Heart left ventricle (tissue), 16 donors: ENCODE measurements around the gene PRR7. TPM values are rescaled to one million over a fixed set of nuclear protein-coding genes. Genes with fewer than 3 reads are reported as not detected.
A peak's percentile ranks its signal among the peaks of the same experiment; 100 is the strongest.

Source experiments
- ATAC-seq, 4 donors: fragments of 200-7000 bp; cut with Tn5 transposase; one replicate each; pipeline ENCODE4 v1.9.1; 2020 to 2022; ENCODE audit warnings: moderate library complexity in 4 of 4, mild to moderate bottlenecking in 3 of 4, moderate number of reproducible peaks in 1 of 4
- DNase-seq, 5 donors: peaks; one replicate each; pipeline ENCODE4 v3.0.0-alpha.2; 2020
- H3K27ac ChIP-seq, 12 donors: fragments of 200-600 bp; sonication (generic) in 4 of 12; one replicate each; pipeline versions ENCODE4 v1.5.0 to v1.8.0; 2016 to 2022; ENCODE audit warnings: mild to moderate bottlenecking in 2 of 12
- H3K27me3 ChIP-seq, 9 donors: fragments of 200-600 bp; sonication (generic) in 2 of 9; one replicate each; pipeline versions ENCODE4 v1.5.1 to v1.8.0; 2016 to 2022; ENCODE audit warnings: mild to moderate bottlenecking in 3 of 9
- H3K36me3 ChIP-seq, 9 donors: fragments of 200-600 bp; sonication (generic) in 2 of 9; one replicate each; pipeline versions ENCODE4 v1.5.0 to v1.8.0; 2018 to 2022; ENCODE audit warnings: mild to moderate bottlenecking in 2 of 9
- H3K4me1 ChIP-seq, 12 donors: fragments of 200-600 bp; sonication (generic) in 4 of 12; one replicate each; pipeline versions ENCODE4 v1.5.0 to v1.8.0; 2016 to 2022; ENCODE audit warnings: mild to moderate bottlenecking in 3 of 12
- H3K4me3 ChIP-seq, 12 donors: fragments of 200-600 bp; sonication (generic) in 4 of 12; one replicate each; pipeline versions ENCODE4 v1.5.0 to v1.8.0; 2017 to 2022; ENCODE audit warnings: mild to moderate bottlenecking in 9 of 12, moderate library complexity in 4 of 12
- H3K9me3 ChIP-seq, 12 donors: fragments of 200-600 bp; sonication (generic) in 4 of 12; one replicate each; pipeline versions ENCODE4 v1.5.0 to v1.8.0; 2016 to 2022; ENCODE audit warnings: mild to moderate bottlenecking in 1 of 12
- CTCF ChIP-seq, 12 donors: fragments of 200-600 bp; sonication (generic) in 4 of 12; IDR thresholded peaks; one replicate each; pipeline versions ENCODE4 v1.5.0 to v1.8.0; 2018 to 2022; ENCODE audit warnings: antibody characterized with exemption in 12 of 12, mild to moderate bottlenecking in 5 of 12
- POLR2A ChIP-seq, 2 donors: fragments of 450-650 bp; IDR thresholded peaks; one replicate each; pipeline ENCODE4 v1.6.1; 2017; ENCODE audit warnings: antibody characterized with exemption in 2 of 2, mild to moderate bottlenecking in 2 of 2, moderate library complexity in 2 of 2
- WGBS, 4 donors: extraction: QIAGEN DNeasy Blood & Tissue Kit in 2 of 4; methylation state at CpG; one replicate each; pipeline versions ENCODE4 v1.1.5 to v1.1.7; 2013 to 2018; 5-methylcytosine and 5-hydroxymethylcytosine counted together
- intact Hi-C, 10 donors: fragments of 100-400 bp; cut with DNase I; formaldehyde crosslinking; loops; one replicate each; pipeline versions ENCODE4 v1.11.1 to v1.14.2; 2022
- polyA plus RNA-seq, 2 donors: library from polyadenylated mRNA; stranded (reverse); fragments of 200-250 nt; gene quantifications; one replicate each; pipeline ENCODE4 v1.2.3, GENCODE V29; 2013
- total RNA-seq, 9 donors: library from RNA; depleted of rRNA in 2 of 9; stranded (reverse); fragments of >200 nt in 2 of 9; fragmentation: NEBNext Ultra II Directional in 3 of 9; extraction: Animal tissue kit (Norgen Biotek cat#: 25700) in 3 of 9; gene quantifications; one replicate each; pipeline versions ENCODE4 v1.1.0 to v1.2.4, GENCODE V29; 2016 to 2023
- donor health status: ischemic (EF 13 %, LVEDD 7.1; RV severe dilation, severe dysfunction).
- donor health status: healthy with polysubstance abuse.
- donor health status: DM: no; HTN: yes; CAD: no.
- donor health status: DM: no; HTN: no; CAD: no.
- donor health status: ischemic (EF 25% LVEDD 6.9; RV normal size, moderate dysfunction).
- donor health status: ischemic (EF 25% LVEDD 5.7; RV mildly dilated, moderate dysfunction).
- donor health status: healthy.
- donor health status: DM: yes; HTN: yes; CAD: no.
- donor health status: ischemic (EF 35%, LVEDD 5.7; RV mildly dilated, moderate dysfunction).
- donor health status: nonischemic (EF 11% LVEDD 7.7; RV severe dilation, severe dysfunction).
- donor health status: DM: yes; HTN: yes; CAD: no.
- donor health status: PGD.
- donor health status: ischemic (EF 29% LVEDD 5.4; RV normal size, mild dysfunction).
- donor health status: nonischemic (EF 23%, LVEDD 6.1; RV moderate dilation, normal function).

PRR7 gene
- total and polyA plus RNA-seq, 11 donors: 0.82 to 5.0 (median 1.5) TPM

- 32 to 35% (median 35%) methylated on average over 12 of the region's 12 CpGs for WGBS, 4 donors
- peak in 1 of 4 donors; percentile 1 for ATAC-seq
- peak overlapping the region in 6 of 12 donors; percentile 17 to 76 (median 56) for H3K27ac ChIP-seq
- peaks cover 0 to 52% (median 25%) of the 10 kb centered on the region in 12 donors for H3K4me1 ChIP-seq
- peaks cover 0 to 12% (median 0%) of the 10 kb centered on the region in 9 donors for H3K27me3 ChIP-seq
- peak in 3 of 12 donors; percentile 23 to 40 (median 35) for TF ChIP-seq CTCF (IDR thresholded peaks at IDR 0.05)
- TF ChIP-seq POLR2A (IDR thresholded peaks at IDR 0.05): no peak
- DNase-seq: peak in 1 of 5 donors; percentile 63
- intact Hi-C loops: loop anchor here in 8 of 10 donors (1.0 to 10.0 kb wide), 4 partner anchors 41 to 142 kb away; partner anchors contain the start of genes MXD3 (in 5 of the 8) and PDLIM7 (in 3 of the 8)
- H3K9me3 ChIP-seq: no peaks in the 10 kb centered on the region
- H3K4me3 ChIP-seq: peak overlapping the region in 7 of 12 donors; percentile 56 to 71 (median 66)
- peaks cover 0 to 25% (median 11%) of the 10 kb centered on the region in 9 donors for H3K36me3 ChIP-seq
These were observed 10.0 kb downstream of the PRR7 start for GRCh38 chr5:177456591-177456964.

GRCh38 chr5:177456976-177457851, 10.6 kb downstream of the PRR7 start:
- 76 to 82% (median 79%) methylated on average over 18 to 24 of the region's 24 CpGs for WGBS, 4 donors
- H3K9me3 ChIP-seq: no peaks in the 10 kb centered on the region
- intact Hi-C loops: loop anchor here in 8 of 10 donors (1.0 to 10.0 kb wide), 4 partner anchors 40 to 142 kb away; partner anchors contain the start of genes MXD3 (in 5 of the 8) and PDLIM7 (in 3 of the 8)
- H3K4me3 ChIP-seq: no peak overlapping the region
- H3K4me1 ChIP-seq: peaks cover 0 to 57% (median 30%) of the 10 kb centered on the region in 12 donors
- peak; percentile 9 to 49 (median 47) for ATAC-seq
- peaks cover 0 to 25% (median 11%) of the 10 kb centered on the region in 9 donors for H3K36me3 ChIP-seq
- peak in 4 of 5 donors; percentile 78 to 89 (median 86) for DNase-seq
- H3K27ac ChIP-seq: peak overlapping the region in 5 of 12 donors; percentile 17 to 70 (median 44)
- TF ChIP-seq CTCF (IDR thresholded peaks at IDR 0.05): peak in 11 of 12 donors; percentile 37 to 65 (median 50)
- no peak for TF ChIP-seq POLR2A (IDR thresholded peaks at IDR 0.05)
- H3K27me3 ChIP-seq: peaks cover 0 to 9% (median 0%) of the 10 kb centered on the region in 9 donors

DNA sequence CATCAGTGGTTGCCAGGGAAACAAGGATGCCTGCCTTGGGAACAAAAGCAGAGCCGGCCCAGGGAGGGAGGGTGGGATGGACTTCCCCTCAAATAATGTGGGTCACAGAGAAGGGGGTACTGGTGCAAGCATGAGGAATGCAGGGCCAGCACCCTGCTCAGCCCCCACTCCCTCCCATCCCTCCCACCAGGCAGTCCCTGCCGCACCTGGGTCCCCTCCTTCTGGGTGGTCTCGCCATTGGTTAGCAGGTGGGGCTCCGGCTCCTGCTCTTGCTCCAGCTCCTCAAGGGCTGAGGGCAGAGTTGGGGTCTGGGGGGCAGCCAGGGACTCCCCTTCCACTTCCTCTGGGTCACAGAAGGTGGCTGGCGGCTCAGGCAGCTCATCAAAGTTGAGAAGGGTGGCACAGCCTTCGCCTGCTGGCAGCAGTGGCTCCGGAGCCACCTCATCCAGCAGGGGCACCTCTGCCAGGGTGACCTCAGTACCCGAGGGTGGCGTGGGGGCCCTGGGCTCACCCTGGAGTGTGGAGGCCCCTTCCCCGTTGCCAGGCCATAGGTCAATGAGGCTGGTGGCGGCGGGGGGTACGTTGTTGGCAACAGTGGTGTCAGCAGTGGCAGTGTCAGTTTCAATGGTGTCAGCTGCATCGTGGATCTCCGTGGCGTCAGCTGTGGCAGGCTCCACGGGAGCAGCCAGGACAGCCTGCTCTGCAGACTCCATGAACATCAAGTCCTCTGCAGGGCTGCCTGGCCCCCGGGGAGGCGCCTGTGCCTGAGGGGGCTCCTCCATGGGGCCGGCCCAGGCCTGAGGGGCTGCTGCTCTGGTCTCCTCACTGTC, 11.5 kb downstream of the PRR7 start:
- 81 to 91% (median 86%) methylated on average over 8 to 20 of the region's 20 CpGs for WGBS, 4 donors
- Histone ChIP-seq H3K36me3 (peaks cover 0 to 25% (median 11%) of the 10 kb centered on the region in 9 donors), H3K4me1 (peaks cover 0 to 57% (median 34%) of the 10 kb centered on the region in 12 donors), H3K9me3 (no peaks in the 10 kb centered on the region), H3K27me3 (peaks cover 0 to 2% (median 0%) of the 10 kb centered on the region in 9 donors), H3K27ac (peak overlapping the region in 2 of 12 donors; percentile 24 to 70), H3K4me3 (no peak overlapping the region)
- no peak for TF ChIP-seq CTCF (IDR thresholded peaks at IDR 0.05)
- no peak for TF ChIP-seq POLR2A (IDR thresholded peaks at IDR 0.05)
- DNase-seq (peak in 2 of 5 donors; percentile 31 to 60), ATAC-seq (no peak)
- intact Hi-C loops: loop anchor here in 7 of 10 donors (5.0 to 10.0 kb wide), 3 partner anchors 39 to 143 kb away; partner anchors contain the start of genes MXD3 (in 5 of the 7) and PDLIM7 (in 3 of the 7)
